Progenitor cell of endocrine pancreas (in vitro differentiated cells): Measurements from ENCODE around the gene KLHL22. TPM values are rescaled to one million over a fixed set of nuclear protein-coding genes. Genes with fewer than 3 reads are reported as not detected.

Experiments used
- DNase-seq: peaks from one replicate; pipeline ENCODE4 v3.0.0; 2021; ENCODE audit warnings: low spot score; ENCODE audit not compliant: unreplicated experiment
- H3K27ac Mint-ChIP-seq: 2 replicates; pipeline ENCODE4 v1.8.0; 2021; ENCODE audit warnings: mild to moderate bottlenecking, moderate library complexity, mixed read lengths
- H3K27me3 Mint-ChIP-seq: 2 replicates; pipeline ENCODE4 v1.8.0; 2021; ENCODE audit warnings: mixed read lengths
- H3K36me3 Mint-ChIP-seq: 2 replicates; pipeline ENCODE4 v1.8.0; 2022; ENCODE audit warnings: mixed read lengths; ENCODE audit not compliant: insufficient read depth
- H3K4me1 Mint-ChIP-seq: 2 replicates; pipeline ENCODE4 v1.8.0; 2021; ENCODE audit warnings: low read depth, mixed read lengths
- H3K4me3 Mint-ChIP-seq: 2 replicates; pipeline ENCODE4 v1.8.0; 2021; ENCODE audit warnings: low read depth, mild to moderate bottlenecking, moderate library complexity, mixed read lengths
- H3K9me3 Mint-ChIP-seq: 2 replicates; pipeline ENCODE4 v1.8.0; 2021; ENCODE audit warnings: low read depth, mixed read lengths
- CTCF ChIP-seq: fragments of 200-600 bp; sonication (generic); IDR thresholded peaks from one replicate; pipeline ENCODE4 v1.5.0; 2021; ENCODE audit warnings: antibody characterized with exemption, mild to moderate bottlenecking; ENCODE audit not compliant: unreplicated experiment
- total RNA-seq: library from RNA; stranded (reverse); gene quantifications from 2 replicates; pipeline ENCODE4 v1.2.1, GENCODE V29; 2021

The KLHL22 gene
- total RNA-seq, 1 donor from 2014 or later: 47.3 TPM

DNA sequence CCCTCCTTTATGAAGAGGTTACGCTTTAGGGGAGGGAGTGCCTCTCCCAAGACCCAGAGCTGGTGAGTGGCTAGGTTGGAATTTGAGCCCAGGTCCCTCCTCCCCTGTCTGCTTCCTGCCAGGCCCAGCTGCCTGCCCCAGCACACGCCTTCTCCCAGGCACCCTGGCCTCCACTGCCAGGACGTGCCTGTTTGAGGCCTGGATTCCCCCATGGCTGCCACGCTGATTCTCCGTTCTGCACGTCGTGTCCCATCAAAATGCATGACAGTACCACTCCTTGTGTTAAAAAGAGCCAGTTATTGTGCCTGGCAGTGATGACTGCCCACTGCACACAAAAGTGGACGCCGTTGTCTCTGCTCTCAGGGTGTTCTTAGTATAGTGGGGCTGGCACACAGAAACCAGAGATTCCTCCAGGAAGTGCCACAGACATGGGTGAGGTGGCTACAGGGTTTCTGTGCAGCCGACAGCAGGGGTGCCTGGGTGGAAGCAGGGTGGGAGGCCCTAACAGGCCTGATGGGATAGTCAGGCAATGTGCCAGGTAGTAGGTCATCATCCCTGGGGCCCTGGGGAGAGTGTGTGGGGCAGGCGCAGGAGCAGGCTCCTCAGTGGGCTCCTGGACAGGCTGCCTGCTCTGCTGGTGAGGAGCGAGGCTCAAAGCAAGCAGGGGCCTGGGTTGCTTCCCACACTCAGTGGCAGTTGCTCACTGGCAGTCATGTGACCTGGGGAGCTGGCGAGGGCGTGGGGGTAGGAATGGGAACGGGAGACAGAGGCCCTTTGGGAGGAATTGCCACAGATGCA is 36.0 kb upstream of the KLHL22 start:
- H3K4me1 Mint-ChIP-seq: peaks cover 2% of the 10 kb centered on the region
- peaks cover 3% of the 10 kb centered on the region for H3K9me3 Mint-ChIP-seq
- no peak overlapping the region for H3K27ac Mint-ChIP-seq
- no peak for DNase-seq
- no peak overlapping the region for H3K4me3 Mint-ChIP-seq
- no peak for TF ChIP-seq CTCF
- peaks cover 5% of the 10 kb centered on the region for H3K36me3 Mint-ChIP-seq
- no peaks in the 10 kb centered on the region for H3K27me3 Mint-ChIP-seq

DNA sequence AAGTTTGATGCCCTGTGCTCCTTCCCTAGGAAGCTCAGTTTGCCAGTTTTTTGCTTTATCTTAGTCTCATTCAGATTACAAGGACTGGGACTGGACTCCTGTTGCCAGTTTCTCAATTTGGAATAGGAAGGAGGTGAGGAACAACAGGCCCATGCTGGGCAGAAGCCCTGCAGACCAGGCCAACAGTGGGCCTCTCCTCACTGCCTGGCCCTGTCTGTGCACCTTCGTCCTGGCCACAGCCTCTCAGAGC is 35.5 kb upstream of the KLHL22 start:
- Mint-ChIP-seq H3K4me1 (peaks cover 2% of the 10 kb centered on the region), H3K27me3 (no peaks in the 10 kb centered on the region), H3K36me3 (peaks cover 5% of the 10 kb centered on the region)

DNA sequence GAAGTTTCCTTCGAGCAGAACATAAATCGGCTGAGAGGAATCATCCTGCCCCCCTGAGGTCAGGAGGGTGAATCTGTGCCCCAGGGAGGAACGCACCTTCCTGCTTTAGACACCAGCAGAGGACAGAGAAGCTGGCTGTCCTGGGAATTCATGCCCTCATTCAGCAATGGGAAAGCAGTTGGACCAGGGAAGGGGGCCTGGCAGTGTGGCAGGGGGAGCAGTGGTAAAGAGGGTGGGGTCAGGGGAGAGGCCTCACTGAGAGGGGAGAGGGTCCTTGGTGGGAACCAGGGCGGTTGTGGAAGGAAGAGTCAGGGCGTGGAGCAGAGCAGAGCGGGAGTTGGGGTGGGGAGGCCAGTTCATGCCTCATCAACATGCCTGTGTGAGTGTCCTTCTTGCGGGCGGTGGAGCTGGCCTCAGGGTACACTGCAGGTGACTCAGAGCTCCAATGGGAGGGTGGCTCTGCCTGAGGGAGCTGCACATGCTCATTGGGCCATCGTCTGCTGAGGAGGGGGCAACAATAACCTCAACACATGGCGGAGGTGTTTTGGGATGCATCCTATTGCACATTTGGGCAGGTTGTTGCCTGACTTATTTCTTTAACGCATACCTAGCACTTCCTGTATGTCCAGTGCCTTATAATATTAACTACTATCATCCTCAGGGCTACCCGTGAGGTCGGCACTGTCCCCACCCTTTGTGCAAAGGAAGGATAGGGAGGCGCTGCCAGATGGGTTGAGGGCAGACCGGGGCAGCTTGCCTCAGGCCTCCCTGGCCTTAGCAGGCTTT is 35.0 kb upstream of the KLHL22 start:
- Mint-ChIP-seq H3K27ac (peak overlapping the region; percentile 69), H3K4me1 (peaks cover 2% of the 10 kb centered on the region), H3K27me3 (no peaks in the 10 kb centered on the region), H3K4me3 (no peak overlapping the region), H3K36me3 (peaks cover 5% of the 10 kb centered on the region), H3K9me3 (peaks cover 3% of the 10 kb centered on the region)
- no peak for DNase-seq
- no peak for TF ChIP-seq CTCF

More for the DNA sequence above, 35.5 kb upstream of the KLHL22 start:
- Mint-ChIP-seq H3K9me3 (peaks cover 3% of the 10 kb centered on the region), H3K27ac (no peak overlapping the region), H3K4me3 (no peak overlapping the region)
- DNase-seq: no peak
- TF ChIP-seq CTCF: no peak

DNA sequence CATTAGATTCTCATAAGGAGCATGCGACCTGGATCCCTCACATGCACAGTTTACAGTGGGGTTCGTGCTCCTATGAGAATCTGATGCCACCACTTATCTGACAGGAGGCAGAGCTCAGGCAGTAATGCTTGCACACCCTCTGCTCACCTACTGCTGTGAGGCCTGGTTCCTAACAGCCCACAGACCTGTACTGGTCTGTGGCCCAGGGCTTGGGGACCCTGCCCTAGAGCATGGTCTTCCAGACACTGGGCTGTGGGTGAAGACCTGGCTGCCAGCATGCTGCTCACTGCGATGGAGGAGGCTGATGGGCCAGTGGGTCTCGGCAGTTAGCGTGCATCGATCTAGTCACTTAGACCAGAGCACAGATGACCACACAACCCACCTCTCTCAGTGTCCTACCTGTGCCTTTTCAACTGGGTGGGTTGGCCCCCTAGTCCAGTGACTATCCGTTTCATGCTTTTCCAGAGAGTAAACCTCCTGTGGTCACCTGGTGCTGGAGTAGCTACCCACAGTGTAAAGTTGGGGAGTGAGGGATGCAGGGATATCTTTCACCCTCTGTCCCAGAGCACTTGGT is 32.9 kb upstream of the KLHL22 start:
- no peak overlapping the region for H3K27ac Mint-ChIP-seq
- no peak overlapping the region for H3K4me3 Mint-ChIP-seq
- TF ChIP-seq CTCF: no peak
- H3K27me3 Mint-ChIP-seq: no peaks in the 10 kb centered on the region
- H3K4me1 Mint-ChIP-seq: peaks cover 9% of the 10 kb centered on the region
- DNase-seq: no peak
- peaks cover 3% of the 10 kb centered on the region for H3K9me3 Mint-ChIP-seq
- H3K36me3 Mint-ChIP-seq: peaks cover 5% of the 10 kb centered on the region

- no peaks in the 10 kb centered on the region for H3K27me3 Mint-ChIP-seq
- no peak overlapping the region for H3K4me3 Mint-ChIP-seq
- peak overlapping the region; percentile 25 for H3K27ac Mint-ChIP-seq
- H3K36me3 Mint-ChIP-seq: peaks cover 5% of the 10 kb centered on the region
- H3K4me1 Mint-ChIP-seq: peaks cover 15% of the 10 kb centered on the region
- DNase-seq: no peak
- peaks cover 3% of the 10 kb centered on the region for H3K9me3 Mint-ChIP-seq
- TF ChIP-seq CTCF: no peak
These were observed 31.2 kb upstream of the KLHL22 start for GRCh38 chr22:20526628-20527355.
